K562 (cell line): Measurements from ENCODE around the gene KIAA0513. TPM values are rescaled to one million over a fixed set of nuclear protein-coding genes. Genes with fewer than 3 reads are reported as not detected.

Source experiments
- ARID1B ChIP-seq: fragments of 450-650 bp; IDR thresholded peaks from 2 replicates; pipeline ENCODE4 v1.6.1; 2016; ENCODE audit warnings: antibody characterized with exemption, mild to moderate bottlenecking, inconsistent platforms
- C11orf30 ChIP-seq: fragments of 450-650 bp; IDR thresholded peaks from 2 replicates; pipeline ENCODE4 v1.6.1; 2016; ENCODE audit warnings: low read depth, mild to moderate bottlenecking
- CHD4 ChIP-seq: fragments of 200-600 bp; sonication (generic); IDR thresholded peaks from 3 replicates; pipeline ENCODE4 v1.6.1; 2012; ENCODE audit warnings: low read depth, mild to moderate bottlenecking, mixed read lengths, low read length, inconsistent platforms; ENCODE audit not compliant: insufficient read depth, insufficient replicate concordance, poor library complexity, severe bottlenecking
- CLOCK ChIP-seq: fragments of 250-450 bp; sonication (Bioruptor Pico); IDR thresholded peaks from 2 replicates; pipeline ENCODE4 v1.4.0; 2020; ENCODE audit warnings: mild to moderate bottlenecking, moderate library complexity, borderline replicate concordance
- EP300 ChIP-seq: IDR thresholded peaks from 2 replicates; pipeline ENCODE4 v1.6.1; 2012; ENCODE audit warnings: low read length, improper control_type of control experiment
- GATAD2B ChIP-seq: fragments of 450-650 bp; IDR thresholded peaks from 2 replicates; pipeline ENCODE4 v1.6.1; 2017; ENCODE audit warnings: mild to moderate bottlenecking, borderline replicate concordance
- MEF2A ChIP-seq: IDR thresholded peaks from 2 replicates; pipeline ENCODE4 v1.6.1; 2011; ENCODE audit warnings: low read depth, mild to moderate bottlenecking, low read length, moderate library complexity; ENCODE audit not compliant: control insufficient read depth
- PKNOX1 ChIP-seq: fragments of 450-650 bp; IDR thresholded peaks from 2 replicates; pipeline ENCODE4 v1.6.1; 2016
- POLR2H ChIP-seq: IDR thresholded peaks from 2 replicates; pipeline ENCODE4 v1.6.1; 2016; ENCODE audit warnings: missing genetic modification characterization, low read depth, mild to moderate bottlenecking, control low read depth, missing compliant biosample characterization, moderate library complexity
- ZNF263 ChIP-seq: sonication (generic); formaldehyde crosslinking; IDR thresholded peaks from 2 replicates; pipeline ENCODE4 v1.8.0; 2022; ENCODE audit warnings: mild to moderate bottlenecking, missing genetic modification reagents, borderline replicate concordance
- ZNF311 ChIP-seq: fragments of 250-450 bp; sonication (Bioruptor Pico); IDR thresholded peaks from 2 replicates; pipeline ENCODE4 v1.4.0; 2020; ENCODE audit warnings: mild to moderate bottlenecking, moderate library complexity
- ZNF398 ChIP-seq: fragments of 250-450 bp; sonication (Bioruptor Pico); IDR thresholded peaks from 2 replicates; pipeline ENCODE4 v1.8.0; 2021; ENCODE audit warnings: moderate library complexity, mild to moderate bottlenecking, inconsistent platforms
- ZNF512 ChIP-seq: IDR thresholded peaks from 2 replicates; pipeline ENCODE4 v1.6.1; 2016; ENCODE audit warnings: missing genetic modification characterization, missing compliant biosample characterization
- ZNF609 ChIP-seq: sonication (generic); formaldehyde crosslinking; IDR thresholded peaks from 2 replicates; pipeline ENCODE4 v1.8.1; 2023; ENCODE audit warnings: missing genetic modification reagents, mild to moderate bottlenecking, borderline replicate concordance
- polyA plus RNA-seq, 8 experiments: library from polyadenylated mRNA; depleted of rRNA in 4 of 8; stranded (reverse) in 5 of 8; unstranded in 3 of 8; fragments of >200 nt; fragmentation: Nextera tagmentation in 2 of 8; fragmentation: Illumina TruSeq in 1 of 8; extraction: Ambion mirVana in 2 of 8; extraction: Trizol in 1 of 8; gene quantifications; 2 replicates each; pipeline versions ENCODE4 v1.2.1 to v1.2.3, GENCODE V29; 2011 to 2014; ENCODE audit warnings: inconsistent platforms in 1 of 8, missing spikeins in 1 of 8
- total RNA-seq, 7 experiments: library from RNA; depleted of rRNA in 6 of 7; stranded (reverse); fragments of >200 nt in 6 of 7; fragmentation: Illumina TruSeq in 2 of 7; extraction: Trizol in 2 of 7; gene quantifications; 2 replicates each; pipeline versions ENCODE4 v1.2.1 to v1.2.3, GENCODE V29; 2011 to 2021; ENCODE audit warnings: low replicate concordance in 1 of 7

KIAA0513 gene
- total and polyA plus RNA-seq, 9 of the 15 experiments (the other 6 are each of a cell fraction or from before 2014, with no cell fraction given): 0.18 to 13.7 (median 10.2) TPM

- TF ChIP-seq ZNF398 (CRISPR knock-in tag) (no peak), ZNF263 (CRISPR knock-in tag) (peak; percentile 46; the same call in 1 of the 2 replicates), ARID1B (peak; percentile 53; the same call in 1 of the 2 replicates), ZNF609 (CRISPR knock-in tag) (0 out of 2 replicates have a peak, but pooled peaks have one; percentile 68), PKNOX1 (peak; percentile 62), C11orf30 (no peak), GATAD2B (no peak; the same call in 1 of the 2 replicates), POLR2H (tag) (no peak), ZNF512 (tag) (no peak), EP300 (no peak), ZNF311 (CRISPR knock-in tag) (no peak), MEF2A (no peak), CHD4 (peak; percentile 67), CLOCK (CRISPR knock-in tag) (no peak)
Measured at GRCh38 chr16:85114909-85115567, 87.4 kb downstream of the KIAA0513 start (continued).
